ENCODE data around the gene FAM161A. TPM values are rescaled to one million over a fixed set of nuclear protein-coding genes. Genes with fewer than 3 reads are reported as not detected.

Gene FAM161A
- total RNA-seq, 4 donors from 2014 or later = 0.76 to 2.7 (median 1.1) TPM

DNA sequence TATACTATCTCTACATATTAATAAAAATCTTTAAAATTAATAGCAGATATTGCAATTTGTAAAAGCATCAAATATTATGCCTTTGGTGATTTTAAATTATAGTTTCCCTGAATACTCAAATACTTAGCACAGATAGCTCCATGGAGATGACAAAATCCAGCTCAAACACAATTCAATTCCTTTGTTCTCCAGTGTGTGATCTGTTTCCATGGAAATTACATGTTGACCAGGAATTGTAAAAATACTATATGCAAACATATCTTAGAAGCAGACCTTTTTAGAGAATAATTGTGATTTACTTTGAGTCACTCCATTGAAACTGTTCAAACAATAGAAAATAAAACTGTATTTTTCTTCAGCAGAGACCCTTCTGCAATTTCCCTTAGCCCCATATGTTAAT is 68.3 kb downstream of the FAM161A start:
- H3K4me3 ChIP-seq = no peak overlapping the region
- TF ChIP-seq, protein P1, sequence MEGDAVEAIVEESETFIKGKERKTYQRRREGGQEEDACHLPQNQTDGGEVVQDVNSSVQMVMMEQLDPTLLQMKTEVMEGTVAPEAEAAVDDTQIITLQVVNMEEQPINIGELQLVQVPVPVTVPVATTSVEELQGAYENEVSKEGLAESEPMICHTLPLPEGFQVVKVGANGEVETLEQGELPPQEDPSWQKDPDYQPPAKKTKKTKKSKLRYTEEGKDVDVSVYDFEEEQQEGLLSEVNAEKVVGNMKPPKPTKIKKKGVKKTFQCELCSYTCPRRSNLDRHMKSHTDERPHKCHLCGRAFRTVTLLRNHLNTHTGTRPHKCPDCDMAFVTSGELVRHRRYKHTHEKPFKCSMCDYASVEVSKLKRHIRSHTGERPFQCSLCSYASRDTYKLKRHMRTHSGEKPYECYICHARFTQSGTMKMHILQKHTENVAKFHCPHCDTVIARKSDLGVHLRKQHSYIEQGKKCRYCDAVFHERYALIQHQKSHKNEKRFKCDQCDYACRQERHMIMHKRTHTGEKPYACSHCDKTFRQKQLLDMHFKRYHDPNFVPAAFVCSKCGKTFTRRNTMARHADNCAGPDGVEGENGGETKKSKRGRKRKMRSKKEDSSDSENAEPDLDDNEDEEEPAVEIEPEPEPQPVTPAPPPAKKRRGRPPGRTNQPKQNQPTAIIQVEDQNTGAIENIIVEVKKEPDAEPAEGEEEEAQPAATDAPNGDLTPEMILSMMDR (IDR thresholded peaks at IDR 0.05) = no peak
- no peak for TF ChIP-seq POLR2A (IDR thresholded peaks at IDR 0.05)
- H3K27me3 ChIP-seq = no peaks in the 10 kb centered on the region
- no peak overlapping the region for H3K27ac ChIP-seq
- H3K9me3 ChIP-seq = no peaks in the 10 kb centered on the region
- H3K4me1 ChIP-seq = peaks cover 0 to 7% (median 0%) of the 10 kb centered on the region in 3 donors
- intact Hi-C loops (cut with DNase I) = no loop called here
- no peaks in the 10 kb centered on the region for H3K36me3 ChIP-seq
- no peak for DNase-seq

DNA sequence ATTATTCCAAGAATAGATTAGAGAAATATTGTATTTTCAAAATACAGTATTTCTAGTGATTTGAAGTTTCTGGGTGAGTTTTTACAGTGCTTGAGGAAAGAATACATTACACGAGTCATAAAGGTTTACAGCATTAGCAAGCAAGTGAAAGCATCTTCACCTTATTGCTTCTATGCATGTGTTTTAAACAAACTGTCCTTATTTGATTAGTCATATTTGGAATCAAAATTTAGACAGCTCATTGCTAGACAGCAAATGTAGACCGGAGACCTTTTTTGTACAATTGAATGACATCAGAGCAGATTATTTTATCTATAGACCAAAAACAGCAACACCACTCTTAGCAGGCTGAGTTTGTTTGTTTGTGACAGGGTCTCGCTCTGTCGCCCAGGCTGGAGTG is 69.2 kb downstream of the FAM161A start:
- H3K27ac ChIP-seq = no peak overlapping the region
- WGBS, 2 donors = 64% methylated on average over 4 of the region's 4 CpGs
- intact Hi-C loops (cut with DNase I) = no loop called here

DNA sequence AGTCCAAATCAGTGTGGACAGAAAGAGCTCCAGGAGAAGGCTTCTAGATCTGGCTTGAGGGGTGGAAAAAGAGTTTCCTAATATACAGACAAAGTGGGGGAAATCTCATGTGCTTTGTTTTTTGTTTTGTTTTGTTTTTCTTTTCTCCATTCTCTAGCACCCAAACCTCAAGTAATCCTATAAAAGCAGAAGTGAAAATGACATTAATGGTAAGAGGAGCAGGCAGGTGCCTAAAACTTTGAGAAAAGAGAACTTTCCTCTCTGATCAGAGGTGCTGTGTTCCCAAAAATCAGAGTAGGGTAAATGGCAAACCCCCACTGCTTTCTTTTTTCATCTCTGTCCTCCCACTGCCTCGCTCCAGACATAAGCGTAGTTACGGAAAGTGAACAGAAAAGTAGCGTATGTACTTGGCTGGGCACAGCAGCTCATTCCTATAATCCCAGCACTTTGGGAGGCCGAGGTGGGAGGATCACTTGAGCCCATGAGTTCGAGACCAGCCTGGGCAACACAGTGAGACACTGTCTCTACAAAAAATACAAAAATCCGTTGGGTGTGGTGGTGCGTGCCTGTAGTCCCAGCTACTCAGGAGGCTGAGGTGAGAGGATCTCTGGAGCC is 77.8 kb downstream of the FAM161A start:
- no peaks in the 10 kb centered on the region for H3K36me3 ChIP-seq
- H3K27me3 ChIP-seq = peaks cover 0 to 12% (median 0%) of the 10 kb centered on the region in 4 donors
- H3K4me3 ChIP-seq = no peak overlapping the region
- H3K9me3 ChIP-seq = no peaks in the 10 kb centered on the region
- WGBS, 2 donors = 77 to 90% methylated on average over 7 to 8 of the region's 8 CpGs
- intact Hi-C loops (cut with DNase I) = no loop called here
- TF ChIP-seq, protein P1 (IDR thresholded peaks at IDR 0.05) = no peak
- H3K27ac ChIP-seq = no peak overlapping the region
- no peak for DNase-seq
- H3K4me1 ChIP-seq = peaks cover 0 to 3% (median 0%) of the 10 kb centered on the region in 3 donors

More for the DNA sequence above, 69.2 kb downstream of the FAM161A start:
- Histone ChIP-seq H3K4me1 (peaks cover 0 to 4% (median 0%) of the 10 kb centered on the region in 3 donors), H3K27me3 (no peaks in the 10 kb centered on the region), H3K4me3 (no peak overlapping the region), H3K36me3 (no peaks in the 10 kb centered on the region), H3K9me3 (no peaks in the 10 kb centered on the region)
- DNase-seq = no peak
- TF ChIP-seq, protein P1 (IDR thresholded peaks at IDR 0.05) = no peak
- no peak for TF ChIP-seq POLR2A (IDR thresholded peaks at IDR 0.05)

Small RNAs within 50 kb of the gene (small RNA-seq; reads per million reads assigned to genes)
- 0 reads per million in 4 donors for gene RPS24P7

Other genes starting within 250 kb of the FAM161A start
- gene CCT4, start 34.6 kb upstream of the FAM161A start, total RNA-seq = 100 to 1,000 TPM in 2 of 4 donors, 10 to 100 TPM in 2; 59.3 to 126 (median 95.5) TPM
- 10 to 100 TPM; 38.0 to 44.3 (median 40.5) TPM for gene COMMD1, start 51.6 kb upstream of the FAM161A start, total RNA-seq

Measured in esophagus squamous epithelium (tissue), 5 donors.